Measurements from ENCODE around the gene PRRT4.

PRRT4 gene

DNA sequence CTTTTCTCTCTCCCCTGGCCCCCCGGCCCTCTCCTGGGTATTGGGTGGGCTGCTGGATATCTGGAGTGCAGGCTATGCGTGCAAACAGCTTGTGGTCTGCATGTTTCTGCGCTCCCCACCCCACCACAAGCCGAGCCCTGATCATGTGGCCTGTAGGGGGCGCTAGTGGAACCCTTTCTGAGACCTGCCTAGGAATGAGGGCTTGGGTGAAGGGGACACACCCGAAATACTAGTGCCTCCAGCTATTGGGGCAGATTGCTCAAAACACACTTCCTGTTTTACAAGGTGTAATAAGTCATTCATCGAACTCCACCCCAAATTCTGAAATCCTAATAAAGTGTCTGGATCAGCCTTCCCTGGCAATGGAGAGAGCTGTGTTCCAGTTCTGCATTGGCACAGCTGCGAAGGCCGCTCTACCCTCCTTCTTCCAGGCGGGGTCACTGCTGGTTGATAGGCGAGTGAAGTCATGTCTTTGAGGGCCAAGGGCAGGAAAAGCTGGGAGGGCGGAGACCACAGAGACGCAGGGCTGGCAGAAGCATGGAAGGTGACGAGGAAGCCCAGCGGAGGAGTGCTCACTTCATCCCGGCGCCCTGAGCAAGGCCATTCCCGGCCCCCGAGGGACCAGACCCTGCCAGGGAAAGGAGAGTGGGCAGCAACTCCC is 19.8 kb upstream of the PRRT4 start:
- no peak overlapping the region for H3K4me3 ChIP-seq (ENCODE audit: low read depth, low read length)
- TF ChIP-seq, protein P1, sequence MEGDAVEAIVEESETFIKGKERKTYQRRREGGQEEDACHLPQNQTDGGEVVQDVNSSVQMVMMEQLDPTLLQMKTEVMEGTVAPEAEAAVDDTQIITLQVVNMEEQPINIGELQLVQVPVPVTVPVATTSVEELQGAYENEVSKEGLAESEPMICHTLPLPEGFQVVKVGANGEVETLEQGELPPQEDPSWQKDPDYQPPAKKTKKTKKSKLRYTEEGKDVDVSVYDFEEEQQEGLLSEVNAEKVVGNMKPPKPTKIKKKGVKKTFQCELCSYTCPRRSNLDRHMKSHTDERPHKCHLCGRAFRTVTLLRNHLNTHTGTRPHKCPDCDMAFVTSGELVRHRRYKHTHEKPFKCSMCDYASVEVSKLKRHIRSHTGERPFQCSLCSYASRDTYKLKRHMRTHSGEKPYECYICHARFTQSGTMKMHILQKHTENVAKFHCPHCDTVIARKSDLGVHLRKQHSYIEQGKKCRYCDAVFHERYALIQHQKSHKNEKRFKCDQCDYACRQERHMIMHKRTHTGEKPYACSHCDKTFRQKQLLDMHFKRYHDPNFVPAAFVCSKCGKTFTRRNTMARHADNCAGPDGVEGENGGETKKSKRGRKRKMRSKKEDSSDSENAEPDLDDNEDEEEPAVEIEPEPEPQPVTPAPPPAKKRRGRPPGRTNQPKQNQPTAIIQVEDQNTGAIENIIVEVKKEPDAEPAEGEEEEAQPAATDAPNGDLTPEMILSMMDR (IDR thresholded peaks at IDR 0.05; ENCODE audit: borderline replicate concordance, insufficient read depth, low read depth, low read length) = peak; percentile 72

DNA sequence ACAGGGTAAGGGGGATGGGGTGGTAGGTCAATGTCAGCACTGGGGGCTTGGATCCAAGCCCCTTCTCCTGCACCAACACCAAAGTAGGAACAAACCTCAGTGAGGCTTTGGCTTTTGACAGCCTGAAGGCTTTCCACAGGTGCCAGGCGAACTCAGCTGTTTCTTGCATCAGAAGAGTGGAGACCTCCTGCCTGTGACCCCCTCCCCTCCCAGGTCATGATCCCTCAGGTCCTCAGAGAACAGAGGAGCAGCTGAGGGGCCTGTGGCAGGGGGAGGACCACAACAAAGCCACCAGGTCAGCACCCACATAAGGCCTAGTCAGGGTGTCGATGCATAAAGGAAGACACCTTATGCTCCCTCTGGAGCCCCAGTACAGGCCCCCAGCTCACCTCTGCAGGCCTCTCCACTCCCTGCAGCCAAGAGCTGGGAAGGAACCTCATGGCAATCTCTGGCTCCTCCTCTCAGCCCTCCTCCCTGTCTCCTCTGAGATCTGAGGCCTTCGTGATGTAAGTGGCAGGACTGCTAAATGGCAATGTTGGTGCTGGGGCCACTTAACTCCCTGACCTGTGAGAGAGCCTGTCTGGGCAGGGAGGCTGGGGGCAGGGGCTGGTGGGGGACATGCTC is 19.1 kb upstream of the PRRT4 start:
- H3K4me3 ChIP-seq (ENCODE audit: low read depth, low read length) = no peak overlapping the region
- TF ChIP-seq, protein P1 (IDR thresholded peaks at IDR 0.05; ENCODE audit: borderline replicate concordance, insufficient read depth, low read depth, low read length) = no peak

DNA sequence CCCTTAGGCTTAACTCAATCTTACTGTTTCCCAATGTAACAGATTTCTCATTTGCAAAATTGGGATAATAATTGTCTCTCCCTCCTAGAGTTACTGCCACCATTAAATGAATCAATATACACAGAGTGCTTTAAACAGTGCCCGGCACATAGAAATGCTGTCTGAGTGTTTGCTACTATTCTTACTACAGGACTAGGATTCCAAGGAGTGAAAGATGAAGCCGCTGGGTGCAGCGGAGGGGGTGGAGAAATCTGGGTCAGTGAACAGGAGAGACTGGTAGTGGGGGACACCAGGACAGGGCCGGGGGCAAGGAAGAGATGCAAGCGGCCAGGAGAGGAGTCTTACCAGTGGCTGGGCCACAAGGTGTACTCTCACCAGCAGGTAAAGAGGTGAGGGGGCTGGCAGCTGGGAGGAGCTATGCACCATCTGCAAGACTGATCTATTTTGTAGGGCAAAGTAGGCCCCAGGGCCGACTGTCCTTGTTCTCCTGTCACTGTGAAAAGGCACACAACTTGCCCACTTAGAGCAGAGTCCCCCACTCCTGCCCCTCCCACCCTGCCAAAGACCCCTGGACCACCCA is 18.5 kb upstream of the PRRT4 start:
- TF ChIP-seq, protein P1 (IDR thresholded peaks at IDR 0.05; ENCODE audit: borderline replicate concordance, insufficient read depth, low read depth, low read length) = no peak
- no peak overlapping the region for H3K4me3 ChIP-seq (ENCODE audit: low read depth, low read length)

DNA sequence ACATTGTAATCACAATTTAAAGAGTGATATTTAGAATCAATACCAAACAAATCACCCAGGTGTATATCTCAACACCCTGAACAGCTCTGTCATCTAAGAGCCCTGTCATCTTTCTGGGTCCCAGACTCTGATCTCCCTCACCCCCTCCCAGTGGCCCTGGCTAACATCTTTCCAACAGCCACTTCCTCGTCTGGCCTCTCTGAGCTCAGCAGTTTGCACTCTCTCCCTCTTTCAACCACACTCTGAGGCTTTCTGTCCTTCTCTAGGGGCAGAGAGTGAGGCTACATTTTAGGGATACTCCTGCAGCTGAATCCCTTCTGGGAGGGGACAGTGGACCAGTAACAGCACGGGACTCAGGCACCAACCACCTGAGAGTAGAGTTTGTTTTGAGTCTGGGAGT is 17.1 kb upstream of the PRRT4 start:
- TF ChIP-seq, protein P1 (IDR thresholded peaks at IDR 0.05; ENCODE audit: borderline replicate concordance, insufficient read depth, low read depth, low read length) = no peak
- H3K4me3 ChIP-seq (ENCODE audit: low read depth, low read length) = no peak overlapping the region

DNA sequence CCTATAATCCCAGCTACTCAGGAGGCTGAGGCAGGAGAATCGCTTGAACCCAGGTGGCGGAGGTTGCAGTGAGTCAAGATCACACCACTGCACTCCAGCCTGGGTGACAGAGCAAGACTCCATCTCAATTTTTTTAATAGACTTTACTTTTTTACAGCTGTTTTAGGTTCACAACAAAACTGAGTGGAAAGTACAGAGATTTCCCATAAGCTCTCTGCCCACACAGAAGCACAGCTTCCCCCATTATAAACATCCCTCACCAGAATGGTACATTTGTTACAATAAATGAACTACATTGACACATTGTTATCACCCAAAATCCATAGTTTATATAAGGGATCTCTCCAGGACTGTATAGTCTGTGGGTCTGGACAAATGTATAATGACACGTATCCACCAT is 14.6 kb upstream of the PRRT4 start:
- TF ChIP-seq, protein P1 (IDR thresholded peaks at IDR 0.05; ENCODE audit: borderline replicate concordance, insufficient read depth, low read depth, low read length) = no peak
- H3K4me3 ChIP-seq (ENCODE audit: low read depth, low read length) = no peak overlapping the region

DNA sequence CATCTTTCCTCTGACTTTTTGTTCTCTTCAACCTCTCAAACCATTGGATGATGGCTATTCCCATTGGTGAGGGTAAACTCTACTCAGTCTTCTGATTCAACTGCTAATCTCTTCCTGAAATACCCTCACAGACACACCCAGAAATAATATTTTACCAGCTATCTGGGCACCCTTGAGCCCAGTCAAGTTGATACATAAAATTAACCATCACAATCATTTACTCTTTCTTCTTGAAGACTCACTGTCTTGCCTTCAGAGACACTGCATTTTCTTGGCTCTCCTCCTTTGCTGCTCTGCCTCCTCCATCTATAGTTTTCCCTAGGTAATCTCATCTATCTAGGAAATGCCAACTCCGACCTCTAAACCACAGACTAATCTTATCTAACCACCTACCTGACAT is 12.6 kb upstream of the PRRT4 start:
- TF ChIP-seq, protein P1 (IDR thresholded peaks at IDR 0.05; ENCODE audit: borderline replicate concordance, insufficient read depth, low read depth, low read length) = no peak
- H3K4me3 ChIP-seq (ENCODE audit: low read depth, low read length) = no peak overlapping the region

DNA sequence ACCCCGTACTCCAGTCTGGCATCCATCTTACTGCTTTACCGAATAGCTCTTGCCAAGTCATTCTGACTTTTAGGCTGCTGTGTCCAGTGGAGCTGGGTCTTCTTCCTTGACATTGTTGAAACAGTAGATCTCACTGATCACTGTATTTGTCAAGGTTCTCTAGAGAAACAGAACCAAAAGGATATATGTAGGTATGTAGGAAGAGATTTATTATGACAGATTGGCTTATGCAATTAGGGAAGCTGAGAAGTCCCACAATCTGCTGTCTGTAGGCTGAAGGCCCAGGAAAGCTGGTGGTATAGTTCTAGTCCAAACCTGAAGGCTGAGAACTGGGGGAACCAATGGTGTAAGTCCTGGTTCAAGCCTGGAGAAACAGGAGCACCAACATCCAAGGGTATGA is 12.1 kb upstream of the PRRT4 start:
- TF ChIP-seq, protein P1 (IDR thresholded peaks at IDR 0.05; ENCODE audit: borderline replicate concordance, insufficient read depth, low read depth, low read length) = no peak
- H3K4me3 ChIP-seq (ENCODE audit: low read depth, low read length) = no peak overlapping the region

Measured in GM12875 (cell line).